ENCODE data around the gene B4GALNT3. TPM values are rescaled to one million over a fixed set of nuclear protein-coding genes. Genes with fewer than 3 reads are reported as not detected.

Gene B4GALNT3
- total RNA-seq, result not detected in 2 replicates

GRCh38 chr12:459430-460258 is at the start of gene B4GALNT3:
Gene B4GALNT3 (plus strand): TSS chr12:459939. CDS start chr12:460377, 438 bp downstream.

Other genes starting within 250 kb of the B4GALNT3 start
- not detected in 2 replicates for gene SLC6A12, start 245.8 kb upstream of the B4GALNT3 start, total RNA-seq
- gene SLC6A13, start 197.1 kb upstream of the B4GALNT3 start, total RNA-seq, result 0.11 TPM in 1 of 2 replicates, not detected in the other
- gene KDM5A, start 70.6 kb upstream of the B4GALNT3 start, total RNA-seq, result 52.3 and 57.7 TPM in 2 replicates
- gene CCDC77, start 58.3 kb upstream of the B4GALNT3 start, total RNA-seq, result 9.1 and 13.8 TPM in 2 replicates
- gene NINJ2, start 203.5 kb downstream of the B4GALNT3 start, total RNA-seq, result 0.77 TPM in 1 of 2 replicates, not detected in the other